ENCODE data around the gene ANAPC13. TPM values are rescaled to one million over a fixed set of nuclear protein-coding genes. Genes with fewer than 3 reads are reported as not detected.

ANAPC13 gene
- total and polyA plus RNA-seq, 2 of the 4 experiments (the other 2 are of a cell fraction) = 43.4 to 62.9 TPM

DNA sequence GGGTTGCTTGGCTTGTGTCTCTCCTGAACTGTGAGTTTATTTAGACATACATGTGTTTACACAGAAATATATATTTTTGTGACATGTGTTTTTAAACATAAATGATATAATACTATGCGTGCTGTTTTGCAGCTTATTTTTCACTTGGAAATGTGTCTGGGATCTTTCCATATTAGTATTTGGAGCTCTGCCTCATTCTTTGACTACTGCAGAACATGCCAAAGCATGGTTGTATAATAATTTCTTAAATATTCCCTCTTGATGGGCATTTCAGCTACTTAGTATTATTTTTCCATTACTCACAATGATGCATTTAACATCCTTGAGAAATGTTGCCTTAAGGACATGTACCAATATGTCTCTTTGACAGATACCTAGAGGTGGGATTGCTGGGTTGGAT lies 19.5 kb downstream of the ANAPC13 start:
- in situ Hi-C loops (cut with MboI; ENCODE audit: low sequenced_read_pairs) = no loop called here
- Histone ChIP-seq H3K9me1 (ENCODE audit: insufficient read depth, low read length) (peaks cover 38% of the 10 kb centered on the region), H3K36me3 (ENCODE audit: control insufficient read depth, insufficient read depth, low read length) (no peaks in the 10 kb centered on the region), H3K56ac (ENCODE audit: extremely low read depth, insufficient read depth, low read length) (no peak overlapping the region), H3K27ac (ENCODE audit: insufficient read depth, low read length) (peak overlapping the region; percentile 38; the same call in 1 of the 2 replicates), H2AFZ (replicated peaks; ENCODE audit: low read length, poor library complexity) (no peak overlapping the region), H3K79me1 (ENCODE audit: low read depth in 1 of 2, low read length in 2 of 2) (peaks cover 2 to 42% of the 10 kb centered on the region in 2 experiments; a peak in 3 of 4 replicates), H3K4ac (ENCODE audit: low read depth, low read length) (peak overlapping the region; percentile 65), H3K4me1 (ENCODE audit: control insufficient read depth, insufficient read depth, low read length) (peaks cover 36% of the 10 kb centered on the region), H3K9ac (ENCODE audit: low read depth, low read length) (no peak overlapping the region), H2BK120ac (ENCODE audit: low read depth, low read length) (peak overlapping the region; percentile 72), H3K14ac (replicated peaks; ENCODE audit: low read depth, low read length) (peak overlapping the region; percentile 22; the same call in 1 of the 2 replicates), H3K4me2 (ENCODE audit: low read depth, low read length) (no peak overlapping the region), H2BK5ac (ENCODE audit: low read depth, low read length, poor library complexity, severe bottlenecking) (peak overlapping the region; percentile 95), H2BK20ac (ENCODE audit: low read depth, low read length) (peak overlapping the region; percentile 77), H2AK9ac (replicated peaks; ENCODE audit: low read depth, low read length, poor library complexity) (no peak overlapping the region), H3K27me3 (ENCODE audit: control insufficient read depth, insufficient read depth, low read length) (no peaks in the 10 kb centered on the region), H3K9me3 (ENCODE audit: control insufficient read depth, insufficient read depth, low read length) (no peaks in the 10 kb centered on the region), H4K20me1 (ENCODE audit: insufficient read depth, low read length) (no peaks in the 10 kb centered on the region), H2AK5ac (ENCODE audit: low read depth, low read length) (peak overlapping the region; percentile 74), H2BK15ac (ENCODE audit: low read depth, low read length) (peak overlapping the region; percentile 77; the same call in 2 of the 3 replicates), H3K18ac (ENCODE audit: low read depth, low read length) (peak overlapping the region; percentile 60), H4K91ac (ENCODE audit: insufficient read depth, low read depth, low read length) (peak overlapping the region; percentile 62; the same call in 1 of the 2 replicates), H4K8ac (ENCODE audit: low read depth in 2 of 2, low read length in 2 of 2) (peak overlapping the region in 1 of 2 experiments; percentile 56; a peak in 2 of 4 replicates), H4K5ac (ENCODE audit: low read depth, low read length) (peak overlapping the region; percentile 66; the same call in 1 of the 2 replicates), H3K4me3 (ENCODE audit: insufficient read depth, low read depth, low read length) (no peak overlapping the region), H3K23ac (ENCODE audit: low read depth, low read length) (peak overlapping the region; percentile 83; the same call in 1 of the 2 replicates)
- CTCF ChIA-PET = interaction anchor here (1.4 kb wide), 1 partner anchor 14 kb away, joined by 3 read pairs; no protein-coding TSS in a partner anchor
- no CpG with 5 or more reads among the region's 1 CpG for WGBS, 2 experiments (ENCODE audit: extremely low coverage in 2 of 2, insufficient read length in 1 of 2)
- ATAC-seq (ENCODE audit: low read depth) = no peak
- BruUV-seq (replicated peaks) = no TSS peak
- no peak for TF ChIP-seq CHD1 (IDR thresholded peaks at IDR 0.05; ENCODE audit: low read depth, low read length)
- no peak for TF ChIP-seq NFE2L2 (IDR thresholded peaks at IDR 0.05; ENCODE audit: low read depth, low read length)
- TF ChIP-seq CEBPB (IDR thresholded peaks at IDR 0.05; ENCODE audit: low read depth, low read length) = no peak
- TF ChIP-seq RCOR1 (IDR thresholded peaks at IDR 0.05; ENCODE audit: insufficient replicate concordance, low read length) = no peak
- no peak for TF ChIP-seq RFX5 (IDR thresholded peaks at IDR 0.05; ENCODE audit: low read depth, low read length)
- no peak for TF ChIP-seq SMC3 (IDR thresholded peaks at IDR 0.05; ENCODE audit: low read depth, low read length)
- no peak for TF ChIP-seq RAD21 (IDR thresholded peaks at IDR 0.05; ENCODE audit: low read length)
- TF ChIP-seq, protein P1, sequence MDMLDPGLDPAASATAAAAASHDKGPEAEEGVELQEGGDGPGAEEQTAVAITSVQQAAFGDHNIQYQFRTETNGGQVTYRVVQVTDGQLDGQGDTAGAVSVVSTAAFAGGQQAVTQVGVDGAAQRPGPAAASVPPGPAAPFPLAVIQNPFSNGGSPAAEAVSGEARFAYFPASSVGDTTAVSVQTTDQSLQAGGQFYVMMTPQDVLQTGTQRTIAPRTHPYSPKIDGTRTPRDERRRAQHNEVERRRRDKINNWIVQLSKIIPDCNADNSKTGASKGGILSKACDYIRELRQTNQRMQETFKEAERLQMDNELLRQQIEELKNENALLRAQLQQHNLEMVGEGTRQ (IDR thresholded peaks at IDR 0.05; ENCODE audit: low read depth, low read length) = no peak
- no peak for TF ChIP-seq FOS (IDR thresholded peaks at IDR 0.05; ENCODE audit: low read depth, low read length)
- TF ChIP-seq POLR2A (IDR thresholded peaks at IDR 0.05; ENCODE audit: low read depth, low read length) = no peak
- dilution Hi-C loops (cut with HindIII; ENCODE audit: low sequenced_read_pairs, unreplicated experiment) = no loop called here
- intact Hi-C loops (cut with micrococcal nuclease) = no loop called here
- POLR2A ChIA-PET (ENCODE audit: unreplicated experiment) = no interaction called here
- DNase-seq = no peak

Measured in IMR-90 (cell line).